Activated CD4-positive, alpha-beta memory T cell treated with anti-CD3 and anti-CD28 coated beads, Interleukin-2, amount 10 ng/mL, durations not matched to agents 7 days and 5 days (primary cell): ENCODE measurements around the gene FSIP1. TPM values are rescaled to one million over a fixed set of nuclear protein-coding genes. Genes with fewer than 3 reads are reported as not detected.
"Not testable (repeated sequence)": the region's sequence is repeated elsewhere in the genome, so short reads cannot be mapped to it uniquely, and the experiment has no call there.

Experiments
- CTCF ChIA-PET: fragments of 350-600 bp; sonication (Branson Sonifier 250); formaldehyde crosslinking; loops from one replicate; lab custom pipeline; 2021; ENCODE audit warnings: antibody characterized with exemption, inconsistent platforms; lab: Charles Lee
- POLR2A ChIA-PET: fragments of 350-600 bp; sonication (Branson Sonifier 250); formaldehyde crosslinking; loops from one replicate; lab custom pipeline; 2021; ENCODE audit warnings: antibody characterized with exemption; lab: Charles Lee
- DNase-seq: peaks from one replicate; pipeline ENCODE4 v3.0.0-alpha.2; 2020
- H3K27ac Mint-ChIP-seq: one replicate; pipeline ENCODE4 v1.8.0; 2021; ENCODE audit warnings: mild to moderate bottlenecking, mixed read lengths
- H3K27me3 Mint-ChIP-seq: one replicate; pipeline ENCODE4 v1.8.0; 2021; ENCODE audit warnings: mixed read lengths
- H3K36me3 Mint-ChIP-seq: one replicate; pipeline ENCODE4 v1.8.0; 2021; ENCODE audit warnings: low read depth, mixed read lengths
- H3K4me1 Mint-ChIP-seq: one replicate; pipeline ENCODE4 v1.8.0; 2021; ENCODE audit warnings: mixed read lengths
- H3K4me3 Mint-ChIP-seq: one replicate; pipeline ENCODE4 v1.8.0; 2021; ENCODE audit warnings: mild to moderate bottlenecking, mixed read lengths
- H3K9me3 Mint-ChIP-seq: one replicate; pipeline ENCODE4 v1.8.0; 2021; ENCODE audit warnings: mixed read lengths
- total RNA-seq, 2 experiments: library from RNA; stranded (reverse); gene quantifications; one replicate each; pipeline ENCODE4 v1.2.3, GENCODE V29; 2021

FSIP1 gene
- under 1 TPM; 0.58 to 0.88 TPM for total RNA-seq

GRCh38 chr15:39782441-39783138 is at the start of gene FSIP1:
Gene FSIP1, minus strand, starts transcription at chr15:39782841. Its CDS starts 6,317 bp downstream, at chr15:39776524.
- H3K27me3 Mint-ChIP-seq = peaks cover 2% of the 10 kb centered on the region
- ChIA-PET CTCF (interaction anchor here (0.7 to 1.6 kb wide), 8 partner anchors 10 to 525 kb away, joined by 3 to 6 read pairs (median 4); partner anchors contain the start of genes PLCB2 and THBS1), POLR2A (interaction anchor here (0.6 to 1.9 kb wide), 15 partner anchors 8 to 1171 kb away, joined by 3 to 18 read pairs (median 3); partner anchors contain the start of genes EIF2AK4 and SRP14)
- peak within 1 kb of the TSS; percentile 88 for H3K4me3 Mint-ChIP-seq
- H3K4me1 Mint-ChIP-seq = peaks cover 48% of the 10 kb centered on the region
- peak; percentile 97 for DNase-seq
- H3K9me3 Mint-ChIP-seq = no peaks in the 10 kb centered on the region
- H3K36me3 Mint-ChIP-seq = peaks cover 3% of the 10 kb centered on the region
- H3K27ac Mint-ChIP-seq = peak within 1 kb of the TSS; percentile 89

- ChIA-PET CTCF (no interaction called here), POLR2A (no interaction called here)
- H3K27me3 Mint-ChIP-seq = peaks cover 49% of the 10 kb centered on the region
- no peaks in the 10 kb centered on the region for H3K4me1 Mint-ChIP-seq
- H3K4me3 Mint-ChIP-seq = no peak overlapping the region
- no peak overlapping the region for H3K27ac Mint-ChIP-seq
- no peaks in the 10 kb centered on the region for H3K36me3 Mint-ChIP-seq
- DNase-seq = no peak
- no peaks in the 10 kb centered on the region for H3K9me3 Mint-ChIP-seq
These were observed 47.5 kb upstream of the FSIP1 start for GRCh38 chr15:39830166-39830565.

GRCh38 chr15:39828374-39828931 is 45.8 kb upstream of the FSIP1 start:
- POLR2A ChIA-PET = no interaction called here
- Mint-ChIP-seq H3K4me1 (no peaks in the 10 kb centered on the region), H3K9me3 (no peaks in the 10 kb centered on the region), H3K27me3 (peaks cover 42% of the 10 kb centered on the region), H3K36me3 (no peaks in the 10 kb centered on the region), H3K27ac (no peak overlapping the region), H3K4me3 (no peak overlapping the region)
- CTCF ChIA-PET = no interaction called here
- DNase-seq = no peak

GRCh38 chr15:39826975-39827374 is 44.3 kb upstream of the FSIP1 start:
- H3K4me3 Mint-ChIP-seq = no peak overlapping the region
- DNase-seq = no peak
- H3K27ac Mint-ChIP-seq = no peak overlapping the region
- no peaks in the 10 kb centered on the region for H3K36me3 Mint-ChIP-seq
- H3K27me3 Mint-ChIP-seq = peaks cover 30% of the 10 kb centered on the region
- POLR2A ChIA-PET = no interaction called here
- H3K4me1 Mint-ChIP-seq = no peaks in the 10 kb centered on the region
- no peaks in the 10 kb centered on the region for H3K9me3 Mint-ChIP-seq
- CTCF ChIA-PET = no interaction called here

GRCh38 chr15:39823634-39824033 is 41.0 kb upstream of the FSIP1 start:
- CTCF ChIA-PET = interaction anchor here (0.6 kb wide), 1 partner anchor 36 kb away, joined by 3 read pairs; no protein-coding TSS in a partner anchor
- Mint-ChIP-seq H3K4me3 (no peak overlapping the region), H3K27me3 (peaks cover 13% of the 10 kb centered on the region), H3K9me3 (no peaks in the 10 kb centered on the region), H3K4me1 (no peaks in the 10 kb centered on the region), H3K27ac (no peak overlapping the region), H3K36me3 (no peaks in the 10 kb centered on the region)
- no peak for DNase-seq
- POLR2A ChIA-PET = no interaction called here

- H3K27ac Mint-ChIP-seq = no peak overlapping the region
- H3K9me3 Mint-ChIP-seq = no peaks in the 10 kb centered on the region
- H3K4me1 Mint-ChIP-seq = no peaks in the 10 kb centered on the region
- no peaks in the 10 kb centered on the region for H3K36me3 Mint-ChIP-seq
- H3K27me3 Mint-ChIP-seq = peaks cover 7% of the 10 kb centered on the region
- no peak for DNase-seq
- CTCF ChIA-PET = no interaction called here
- POLR2A ChIA-PET = no interaction called here
- no peak overlapping the region for H3K4me3 Mint-ChIP-seq
These were observed 37.5 kb upstream of the FSIP1 start for GRCh38 chr15:39820050-39820602.

- Mint-ChIP-seq H3K4me1 (no peaks in the 10 kb centered on the region), H3K36me3 (no peaks in the 10 kb centered on the region), H3K9me3 (no peaks in the 10 kb centered on the region), H3K27ac (no peak overlapping the region), H3K4me3 (no peak overlapping the region), H3K27me3 (peaks cover 9% of the 10 kb centered on the region)
- ChIA-PET POLR2A (no interaction called here), CTCF (no interaction called here)
- no peak for DNase-seq
These were observed 36.9 kb upstream of the FSIP1 start for GRCh38 chr15:39819533-39819932.

- Mint-ChIP-seq H3K27me3 (peaks cover 12% of the 10 kb centered on the region), H3K4me1 (no peaks in the 10 kb centered on the region), H3K4me3 (no peak overlapping the region), H3K36me3 (no peaks in the 10 kb centered on the region), H3K9me3 (no peaks in the 10 kb centered on the region), H3K27ac (no peak overlapping the region)
- CTCF ChIA-PET = interaction anchor here (0.9 kb wide), 1 partner anchor 31 kb away, joined by 4 read pairs; no protein-coding TSS in a partner anchor
- POLR2A ChIA-PET = interaction anchor here (0.8 kb wide), 1 partner anchor 35 kb away, joined by 3 read pairs; the partner anchor contains the start of gene FSIP1
- DNase-seq = no peak
These were observed 35.3 kb upstream of the FSIP1 start for GRCh38 chr15:39817892-39818291.

GRCh38 chr15:39814489-39814888 is 31.8 kb upstream of the FSIP1 start:
- Mint-ChIP-seq H3K27me3 (peaks cover 12% of the 10 kb centered on the region), H3K36me3 (no peaks in the 10 kb centered on the region), H3K4me1 (no peaks in the 10 kb centered on the region), H3K9me3 (no peaks in the 10 kb centered on the region), H3K27ac (no peak overlapping the region), H3K4me3 (no peak overlapping the region)
- POLR2A ChIA-PET = no interaction called here
- CTCF ChIA-PET = no interaction called here
- no peak for DNase-seq

- POLR2A ChIA-PET, H3K4me3 Mint-ChIP-seq, H3K9me3 Mint-ChIP-seq, CTCF ChIA-PET, DNase-seq, H3K4me1 Mint-ChIP-seq, H3K27ac Mint-ChIP-seq, H3K36me3 Mint-ChIP-seq: not testable (repeated sequence)
- peaks cover 20% of the 10 kb centered on the region for H3K27me3 Mint-ChIP-seq
These were observed 30.0 kb upstream of the FSIP1 start for GRCh38 chr15:39812651-39813050.

GRCh38 chr15:39808909-39809308 is 26.3 kb upstream of the FSIP1 start:
- H3K27ac Mint-ChIP-seq = no peak overlapping the region

GRCh38 chr15:39807791-39808190 is 25.1 kb upstream of the FSIP1 start:
- Mint-ChIP-seq H3K27me3 (peaks cover 23% of the 10 kb centered on the region), H3K36me3 (no peaks in the 10 kb centered on the region), H3K4me3 (no peak overlapping the region), H3K4me1 (no peaks in the 10 kb centered on the region), H3K9me3 (no peaks in the 10 kb centered on the region), H3K27ac (no peak overlapping the region)
- ChIA-PET CTCF (no interaction called here), POLR2A (no interaction called here)
- no peak for DNase-seq

More at GRCh38 chr15:39808909-39809308, 26.3 kb upstream of the FSIP1 start:
- Mint-ChIP-seq H3K36me3 (no peaks in the 10 kb centered on the region), H3K9me3 (no peaks in the 10 kb centered on the region), H3K4me1 (no peaks in the 10 kb centered on the region), H3K27me3 (peaks cover 22% of the 10 kb centered on the region), H3K4me3 (no peak overlapping the region)
- no peak for DNase-seq
- CTCF ChIA-PET = no interaction called here
- POLR2A ChIA-PET = no interaction called here

- H3K9me3 Mint-ChIP-seq = no peaks in the 10 kb centered on the region
These were observed 21.4 kb upstream of the FSIP1 start for GRCh38 chr15:39804026-39804425.

More at GRCh38 chr15:39804026-39804425, 21.4 kb upstream of the FSIP1 start:
- ChIA-PET CTCF (no interaction called here), POLR2A (no interaction called here)
- H3K27ac Mint-ChIP-seq = no peak overlapping the region
- H3K4me3 Mint-ChIP-seq = no peak overlapping the region
- H3K27me3 Mint-ChIP-seq = peaks cover 28% of the 10 kb centered on the region
- no peak for DNase-seq
- no peaks in the 10 kb centered on the region for H3K4me1 Mint-ChIP-seq
- H3K36me3 Mint-ChIP-seq = no peaks in the 10 kb centered on the region
